ENCODE measurements around the gene FUOM. TPM values are rescaled to one million over a fixed set of nuclear protein-coding genes. Genes with fewer than 3 reads are reported as not detected.

The FUOM gene
- total and polyA plus RNA-seq, 10 of the 15 experiments (the other 5 are each of a cell fraction or from before 2014, with no cell fraction given) = 1.8 to 41.7 (median 25.6) TPM

DNA sequence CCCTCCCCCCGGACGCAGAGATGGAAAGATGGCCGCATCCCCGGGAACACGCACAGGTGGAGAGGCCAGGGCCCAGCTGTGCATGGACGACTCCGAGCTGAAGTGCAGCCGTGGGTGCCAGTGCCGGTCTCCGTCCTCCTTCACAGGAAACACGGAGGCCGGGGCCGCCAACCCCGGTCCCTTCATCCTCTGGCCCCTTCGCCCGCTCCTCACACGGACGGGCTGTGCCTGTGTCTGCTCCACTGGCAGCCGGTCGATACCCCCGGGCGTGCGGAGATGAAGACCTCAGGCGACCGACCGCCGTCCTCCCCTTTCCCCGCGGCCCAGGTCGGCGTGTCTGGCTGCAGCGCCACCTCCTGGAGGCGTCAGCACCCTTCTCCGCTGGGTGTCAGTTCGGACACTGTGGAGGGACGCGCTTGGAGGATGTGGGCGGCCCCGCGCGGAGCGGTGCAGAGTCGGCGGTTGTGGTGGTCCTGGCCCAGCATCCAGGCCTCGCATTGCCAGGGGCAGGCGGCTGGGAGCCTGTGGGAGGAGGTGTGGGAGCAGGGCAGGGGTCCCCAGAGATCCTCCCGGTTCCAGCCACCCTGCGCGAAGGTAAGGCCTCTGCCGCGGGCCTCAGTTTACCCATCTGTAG, 39.2 kb downstream of the FUOM start (continued):
- TF ChIP-seq, protein P1, sequence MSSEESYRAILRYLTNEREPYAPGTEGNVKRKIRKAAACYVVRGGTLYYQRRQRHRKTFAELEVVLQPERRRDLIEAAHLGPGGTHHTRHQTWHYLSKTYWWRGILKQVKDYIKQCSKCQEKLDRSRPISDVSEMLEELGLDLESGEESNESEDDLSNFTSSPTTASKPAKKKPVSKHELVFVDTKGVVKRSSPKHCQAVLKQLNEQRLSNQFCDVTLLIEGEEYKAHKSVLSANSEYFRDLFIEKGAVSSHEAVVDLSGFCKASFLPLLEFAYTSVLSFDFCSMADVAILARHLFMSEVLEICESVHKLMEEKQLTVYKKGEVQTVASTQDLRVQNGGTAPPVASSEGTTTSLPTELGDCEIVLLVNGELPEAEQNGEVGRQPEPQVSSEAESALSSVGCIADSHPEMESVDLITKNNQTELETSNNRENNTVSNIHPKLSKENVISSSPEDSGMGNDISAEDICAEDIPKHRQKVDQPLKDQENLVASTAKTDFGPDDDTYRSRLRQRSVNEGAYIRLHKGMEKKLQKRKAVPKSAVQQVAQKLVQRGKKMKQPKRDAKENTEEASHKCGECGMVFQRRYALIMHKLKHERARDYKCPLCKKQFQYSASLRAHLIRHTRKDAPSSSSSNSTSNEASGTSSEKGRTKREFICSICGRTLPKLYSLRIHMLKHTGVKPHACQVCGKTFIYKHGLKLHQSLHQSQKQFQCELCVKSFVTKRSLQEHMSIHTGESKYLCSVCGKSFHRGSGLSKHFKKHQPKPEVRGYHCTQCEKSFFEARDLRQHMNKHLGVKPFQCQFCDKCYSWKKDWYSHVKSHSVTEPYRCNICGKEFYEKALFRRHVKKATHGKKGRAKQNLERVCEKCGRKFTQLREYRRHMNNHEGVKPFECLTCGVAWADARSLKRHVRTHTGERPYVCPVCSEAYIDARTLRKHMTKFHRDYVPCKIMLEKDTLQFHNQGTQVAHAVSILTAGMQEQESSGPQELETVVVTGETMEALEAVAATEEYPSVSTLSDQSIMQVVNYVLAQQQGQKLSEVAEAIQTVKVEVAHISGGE (CRISPR knock-in tag; IDR thresholded peaks at IDR 0.05) = no peak
- TF ChIP-seq NFXL1 (IDR thresholded peaks at IDR 0.05; ENCODE audit: borderline replicate concordance) (peak; percentile 96), SMAD5 (IDR thresholded peaks at IDR 0.05; ENCODE audit: low read depth) (no peak), SPI1 (IDR thresholded peaks at IDR 0.05; ENCODE audit: borderline replicate concordance, insufficient read depth, low read depth, low read length) (no peak), NRF1 (conservative IDR thresholded peaks at IDR 0.05; ENCODE audit: low read depth, low read length) (no peak), NR2C1 (IDR thresholded peaks at IDR 0.05) (no peak), ZNF217 (IDR thresholded peaks at IDR 0.05) (no peak), SRF (IDR thresholded peaks at IDR 0.05; ENCODE audit: low read depth in 2 of 2, low read length in 2 of 2) (no peak), WRNIP1 (IDR thresholded peaks at IDR 0.05; ENCODE audit: borderline replicate concordance, low read depth, low read length) (no peak)
- TF ChIP-seq, protein P2, sequence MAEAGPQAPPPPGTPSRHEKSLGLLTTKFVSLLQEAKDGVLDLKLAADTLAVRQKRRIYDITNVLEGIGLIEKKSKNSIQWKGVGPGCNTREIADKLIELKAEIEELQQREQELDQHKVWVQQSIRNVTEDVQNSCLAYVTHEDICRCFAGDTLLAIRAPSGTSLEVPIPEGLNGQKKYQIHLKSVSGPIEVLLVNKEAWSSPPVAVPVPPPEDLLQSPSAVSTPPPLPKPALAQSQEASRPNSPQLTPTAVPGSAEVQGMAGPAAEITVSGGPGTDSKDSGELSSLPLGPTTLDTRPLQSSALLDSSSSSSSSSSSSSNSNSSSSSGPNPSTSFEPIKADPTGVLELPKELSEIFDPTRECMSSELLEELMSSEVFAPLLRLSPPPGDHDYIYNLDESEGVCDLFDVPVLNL (IDR thresholded peaks at IDR 0.05; ENCODE audit: low read depth, low read length) = no peak
- TF ChIP-seq, protein P3, sequence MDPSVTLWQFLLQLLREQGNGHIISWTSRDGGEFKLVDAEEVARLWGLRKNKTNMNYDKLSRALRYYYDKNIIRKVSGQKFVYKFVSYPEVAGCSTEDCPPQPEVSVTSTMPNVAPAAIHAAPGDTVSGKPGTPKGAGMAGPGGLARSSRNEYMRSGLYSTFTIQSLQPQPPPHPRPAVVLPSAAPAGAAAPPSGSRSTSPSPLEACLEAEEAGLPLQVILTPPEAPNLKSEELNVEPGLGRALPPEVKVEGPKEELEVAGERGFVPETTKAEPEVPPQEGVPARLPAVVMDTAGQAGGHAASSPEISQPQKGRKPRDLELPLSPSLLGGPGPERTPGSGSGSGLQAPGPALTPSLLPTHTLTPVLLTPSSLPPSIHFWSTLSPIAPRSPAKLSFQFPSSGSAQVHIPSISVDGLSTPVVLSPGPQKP (IDR thresholded peaks at IDR 0.05; ENCODE audit: low read depth, low read length) = no peak
- TF ChIP-seq, protein P4, sequence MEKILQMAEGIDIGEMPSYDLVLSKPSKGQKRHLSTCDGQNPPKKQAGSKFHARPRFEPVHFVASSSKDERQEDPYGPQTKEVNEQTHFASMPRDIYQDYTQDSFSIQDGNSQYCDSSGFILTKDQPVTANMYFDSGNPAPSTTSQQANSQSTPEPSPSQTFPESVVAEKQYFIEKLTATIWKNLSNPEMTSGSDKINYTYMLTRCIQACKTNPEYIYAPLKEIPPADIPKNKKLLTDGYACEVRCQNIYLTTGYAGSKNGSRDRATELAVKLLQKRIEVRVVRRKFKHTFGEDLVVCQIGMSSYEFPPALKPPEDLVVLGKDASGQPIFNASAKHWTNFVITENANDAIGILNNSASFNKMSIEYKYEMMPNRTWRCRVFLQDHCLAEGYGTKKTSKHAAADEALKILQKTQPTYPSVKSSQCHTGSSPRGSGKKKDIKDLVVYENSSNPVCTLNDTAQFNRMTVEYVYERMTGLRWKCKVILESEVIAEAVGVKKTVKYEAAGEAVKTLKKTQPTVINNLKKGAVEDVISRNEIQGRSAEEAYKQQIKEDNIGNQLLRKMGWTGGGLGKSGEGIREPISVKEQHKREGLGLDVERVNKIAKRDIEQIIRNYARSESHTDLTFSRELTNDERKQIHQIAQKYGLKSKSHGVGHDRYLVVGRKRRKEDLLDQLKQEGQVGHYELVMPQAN (conservative IDR thresholded peaks at IDR 0.05) = no peak
